ENCODE measurements around the gene NDUFC2.
"Not testable (repeated sequence)": the region's sequence is repeated elsewhere in the genome, so short reads cannot be mapped to it uniquely, and the experiment has no call there.

NDUFC2 gene

GRCh38 chr11:78056093-78056492 is 23.6 kb downstream of the NDUFC2 start:
- DNase-seq (ENCODE audit: low spot score) (no peak), FAIRE-seq (no peak)

GRCh38 chr11:78054971-78055370 is 24.7 kb downstream of the NDUFC2 start:
- DNase-seq (ENCODE audit: low spot score) (no peak), FAIRE-seq (no peak)

DNA sequence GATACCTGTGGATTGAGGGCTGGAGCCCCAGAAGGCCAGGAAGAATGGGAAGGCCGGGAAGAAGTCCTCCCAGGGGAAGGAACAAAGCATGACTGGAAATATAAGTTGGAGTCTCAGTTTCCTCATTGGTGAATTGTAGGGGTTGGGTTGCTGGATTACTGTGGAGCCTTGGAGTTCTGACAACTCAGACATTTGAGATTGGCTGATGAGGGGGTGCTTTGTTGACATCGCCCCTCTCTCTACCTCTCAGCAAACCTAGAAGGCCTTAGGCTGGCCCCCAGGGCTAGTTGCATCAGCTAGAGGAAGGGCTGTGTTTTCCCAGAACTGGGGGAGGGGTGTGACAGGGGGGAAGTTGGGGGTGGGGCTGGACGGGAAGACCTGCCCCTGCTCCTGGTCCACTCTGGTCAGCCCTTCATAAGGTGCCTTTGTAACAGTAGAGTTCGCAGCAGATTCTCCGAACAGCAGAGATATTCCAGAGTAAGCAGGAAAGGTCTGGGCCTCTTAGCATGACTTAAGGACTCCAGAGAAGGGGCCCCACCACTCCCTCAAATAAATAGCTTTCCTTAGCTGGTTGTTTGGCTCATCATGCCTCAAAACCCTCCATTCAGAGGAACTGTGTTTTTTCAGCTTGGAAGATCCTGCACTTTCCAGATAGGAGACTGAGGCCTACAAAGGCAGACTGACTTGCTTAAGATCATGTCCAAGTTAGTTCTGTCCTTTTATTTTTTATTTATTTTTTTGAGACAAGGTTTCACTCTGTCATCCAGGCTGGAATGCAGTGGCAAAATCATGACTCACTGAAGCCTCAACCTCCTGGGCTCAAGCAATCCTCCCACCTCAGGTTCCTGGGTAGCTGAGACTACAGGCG is 28.5 kb downstream of the NDUFC2 start:
- peak; percentile 81 for FAIRE-seq
- DNase-seq (ENCODE audit: low spot score), result peak; percentile 75

- FAIRE-seq (no peak), DNase-seq (ENCODE audit: low spot score) (no peak)
These were observed 30.3 kb downstream of the NDUFC2 start for GRCh38 chr11:78049348-78049747.

- DNase-seq (ENCODE audit: low spot score), result no peak
- FAIRE-seq, result no peak
These were observed 31.1 kb downstream of the NDUFC2 start for GRCh38 chr11:78048561-78048960.

- no peak for FAIRE-seq
- no peak for DNase-seq (ENCODE audit: low spot score)
These were observed 33.2 kb downstream of the NDUFC2 start for GRCh38 chr11:78046486-78046854.

DNA sequence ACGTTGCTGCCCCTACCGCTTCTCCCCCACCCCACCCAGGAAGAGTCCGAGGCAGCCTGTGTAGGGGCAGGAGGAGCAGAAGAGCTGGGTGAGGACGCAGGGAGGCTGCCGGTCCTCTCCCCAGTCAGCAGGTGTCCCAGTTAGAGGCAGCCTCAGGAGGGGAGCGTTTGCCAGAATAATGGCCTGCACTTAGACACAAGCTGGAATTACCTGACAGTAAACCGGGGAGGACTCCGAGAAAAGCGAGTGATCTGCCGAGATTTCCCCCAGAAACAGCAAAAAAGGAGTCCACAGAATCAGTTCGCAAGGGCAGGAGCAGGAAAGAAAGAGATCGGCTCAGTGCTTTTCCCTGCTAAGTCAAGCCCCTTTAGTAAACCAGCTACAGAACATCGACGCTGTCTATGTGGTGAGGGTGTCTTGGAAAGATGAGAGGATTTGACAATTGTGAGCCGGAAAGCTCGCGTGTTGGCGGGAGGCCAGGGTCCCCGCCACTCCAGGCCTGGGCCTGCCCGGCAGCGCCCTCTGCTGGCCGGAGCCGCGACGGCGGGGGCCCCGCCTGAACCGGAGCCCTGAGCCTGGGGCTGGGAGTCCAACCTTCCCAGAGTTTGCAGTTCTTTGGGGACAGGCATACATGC is 33.7 kb downstream of the NDUFC2 start:
- FAIRE-seq (no peak), DNase-seq (ENCODE audit: low spot score) (peak; percentile 20)

DNA sequence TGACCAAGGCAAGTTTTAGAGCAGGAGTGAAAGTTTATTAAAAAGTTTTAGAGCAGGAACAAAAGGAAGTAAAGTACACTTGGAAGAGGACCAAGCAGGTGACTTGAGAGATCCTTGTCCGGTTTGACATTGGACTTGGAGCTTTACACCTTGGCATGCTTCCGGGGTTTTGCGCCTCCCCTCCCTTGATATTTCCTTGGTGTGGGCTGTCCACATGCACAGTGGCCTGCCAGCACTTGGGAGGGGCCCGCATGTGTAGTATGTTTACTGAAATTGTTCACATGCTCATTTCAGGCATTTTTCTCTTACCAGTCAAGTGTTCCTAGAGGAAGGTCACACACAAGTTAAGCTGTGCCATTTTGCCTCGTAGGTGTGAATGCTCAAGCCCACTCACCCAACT is 35.0 kb downstream of the NDUFC2 start:
- DNase-seq (ENCODE audit: low spot score) (no peak), FAIRE-seq (no peak)

- peak; percentile 43 for DNase-seq (ENCODE audit: low spot score)
- FAIRE-seq, result no peak
These were observed 37.7 kb downstream of the NDUFC2 start for GRCh38 chr11:78041843-78042440.

- FAIRE-seq; DNase-seq (ENCODE audit: low spot score): not testable (repeated sequence)
These were observed 38.3 kb downstream of the NDUFC2 start for GRCh38 chr11:78041380-78041719.

- DNase-seq (ENCODE audit: low spot score) (peak; percentile 24), FAIRE-seq (no peak)
These were observed 38.8 kb downstream of the NDUFC2 start for GRCh38 chr11:78040691-78041379.

DNA sequence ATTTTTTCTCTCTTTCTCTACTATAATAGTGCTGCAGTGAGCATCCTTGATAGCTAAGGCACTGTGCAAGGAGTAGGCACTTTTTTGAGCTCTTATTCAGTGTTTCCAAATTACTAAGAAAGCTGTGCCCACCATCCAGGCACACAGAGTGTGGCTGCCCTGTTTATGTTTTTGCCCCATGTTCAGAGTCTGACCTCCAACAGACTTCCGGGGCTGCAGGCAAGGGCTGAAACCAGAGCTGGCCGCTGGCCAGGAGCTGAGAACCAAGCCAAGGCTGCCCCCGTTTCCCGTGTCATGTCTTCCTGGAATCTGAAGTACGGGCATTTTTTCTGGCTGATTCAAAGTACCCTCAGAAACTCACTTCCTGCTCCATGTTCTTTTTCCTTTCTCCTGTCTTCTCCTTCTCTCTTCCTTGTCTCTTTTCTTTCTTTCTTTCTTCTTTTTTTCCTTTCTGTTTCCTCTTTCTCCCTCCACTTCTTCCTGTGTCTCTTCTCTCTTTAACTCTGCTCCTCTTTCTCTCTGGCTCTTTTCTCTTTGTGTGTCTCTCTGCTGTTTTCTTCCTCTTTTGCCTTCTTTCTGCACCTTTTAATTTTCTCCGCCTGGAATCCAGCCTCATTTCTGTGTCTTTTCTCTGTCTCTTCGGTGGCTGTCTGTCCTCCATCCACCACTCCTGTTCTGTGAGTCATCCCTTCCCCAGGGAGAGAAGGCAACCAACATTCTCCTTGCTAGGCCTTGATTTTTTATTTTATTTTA is 39.6 kb downstream of the NDUFC2 start:
- DNase-seq (ENCODE audit: low spot score), result peak; percentile 79
- peak; percentile 65 for FAIRE-seq

DNA sequence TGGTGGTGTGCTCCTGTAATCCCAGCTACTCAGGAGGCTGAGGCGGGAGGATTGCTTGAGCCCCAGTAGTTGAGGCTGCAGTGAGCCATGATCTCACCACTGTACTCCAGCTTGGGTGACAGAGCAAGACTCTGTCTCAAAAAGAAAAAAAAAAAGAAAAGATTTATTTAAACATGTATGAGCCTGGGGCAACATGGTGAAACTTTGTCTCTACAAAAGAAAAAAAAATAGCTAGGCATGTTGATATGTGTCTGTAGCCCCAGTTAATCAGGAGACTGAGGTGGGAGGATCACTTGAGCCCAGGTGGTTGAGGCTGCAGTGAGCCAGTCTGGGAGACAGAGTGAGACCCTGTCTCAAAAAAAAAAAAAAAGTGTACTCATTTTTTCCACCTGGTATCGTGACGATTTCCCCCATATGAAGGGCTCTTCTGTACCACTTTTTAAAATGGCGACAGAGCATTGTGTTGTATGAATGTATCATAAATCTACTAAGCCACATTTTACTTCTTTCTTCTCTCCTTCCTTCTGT is 40.2 kb downstream of the NDUFC2 start:
- DNase-seq (ENCODE audit: low spot score), result no peak
- FAIRE-seq, result no peak

DNA sequence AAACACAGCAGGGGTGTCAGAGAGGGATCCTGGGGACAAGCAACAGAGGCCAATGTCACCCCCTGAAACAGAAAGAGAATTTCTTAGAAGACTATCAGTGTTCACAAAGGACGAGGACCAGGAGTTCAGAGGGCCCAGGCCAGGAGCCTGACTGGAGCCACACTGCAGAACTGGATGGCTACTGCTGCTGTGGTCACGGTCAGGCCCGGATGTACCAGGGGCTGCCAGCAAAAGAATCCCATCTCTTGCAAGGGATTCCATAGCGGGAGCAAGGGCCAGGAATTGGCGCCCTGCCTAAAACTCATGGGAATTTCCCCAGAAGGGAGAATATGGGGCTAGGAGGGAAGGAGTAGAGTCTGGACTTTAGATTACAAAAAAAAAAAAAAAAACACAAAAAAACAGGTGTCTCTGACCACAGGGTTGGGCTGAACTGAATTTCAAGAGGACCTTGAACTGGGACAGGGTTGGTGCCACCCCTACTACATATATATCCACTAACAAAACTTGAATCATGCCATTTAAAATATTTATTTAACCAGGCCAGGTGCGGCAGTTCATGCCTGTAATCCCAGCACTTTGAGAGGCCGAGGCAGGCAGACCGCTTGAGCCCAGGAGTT is 40.9 kb downstream of the NDUFC2 start:
- no peak for DNase-seq (ENCODE audit: low spot score)
- no peak for FAIRE-seq

DNA sequence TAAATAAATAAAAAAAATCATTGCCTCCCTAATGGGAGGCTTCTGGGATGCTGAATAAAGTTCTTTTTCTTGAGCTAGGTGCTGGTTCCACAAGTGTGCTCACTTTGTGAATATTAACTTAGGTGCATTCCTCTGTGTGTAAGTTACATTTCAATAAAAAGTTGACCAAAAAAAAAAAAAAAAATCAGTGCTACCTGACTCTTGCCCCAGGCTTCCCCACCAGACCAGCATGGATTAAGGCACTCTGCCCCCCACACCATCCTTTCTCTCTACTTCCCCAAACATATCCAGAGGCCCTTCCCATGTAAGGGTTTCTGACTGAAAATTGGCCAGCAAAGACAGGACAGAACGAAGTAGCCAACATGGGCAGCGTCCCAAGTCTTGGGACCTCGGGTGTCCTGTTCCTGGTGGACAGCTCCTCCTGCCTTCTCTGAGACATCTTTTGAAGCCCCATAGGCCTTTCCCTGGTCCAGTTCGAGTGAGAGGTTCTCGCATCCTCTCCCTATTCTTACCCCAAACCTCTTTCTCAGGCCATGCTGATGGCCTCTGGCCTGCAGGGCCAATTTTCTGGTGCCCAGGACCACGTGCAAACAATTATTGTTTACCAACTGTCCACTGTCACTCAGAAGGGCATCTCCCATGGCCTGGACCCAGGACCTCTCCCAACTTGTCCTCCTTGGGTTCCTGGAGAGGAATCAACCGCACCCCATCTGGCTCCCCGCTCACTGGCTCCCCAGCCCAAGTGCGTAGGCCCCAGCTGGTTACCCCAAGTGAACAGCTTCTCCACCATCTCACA is 41.6 kb downstream of the NDUFC2 start:
- DNase-seq (ENCODE audit: low spot score) (no peak), FAIRE-seq (no peak)

GRCh38 chr11:78037056-78037455 is 42.6 kb downstream of the NDUFC2 start:
- DNase-seq (ENCODE audit: low spot score), result no peak
- no peak for FAIRE-seq

GRCh38 chr11:78036313-78036712 is 43.3 kb downstream of the NDUFC2 start:
- FAIRE-seq (no peak), DNase-seq (ENCODE audit: low spot score) (no peak)

- no peak for DNase-seq (ENCODE audit: low spot score)
- FAIRE-seq, result no peak
These were observed 45.0 kb downstream of the NDUFC2 start for GRCh38 chr11:78034623-78035022.

DNA sequence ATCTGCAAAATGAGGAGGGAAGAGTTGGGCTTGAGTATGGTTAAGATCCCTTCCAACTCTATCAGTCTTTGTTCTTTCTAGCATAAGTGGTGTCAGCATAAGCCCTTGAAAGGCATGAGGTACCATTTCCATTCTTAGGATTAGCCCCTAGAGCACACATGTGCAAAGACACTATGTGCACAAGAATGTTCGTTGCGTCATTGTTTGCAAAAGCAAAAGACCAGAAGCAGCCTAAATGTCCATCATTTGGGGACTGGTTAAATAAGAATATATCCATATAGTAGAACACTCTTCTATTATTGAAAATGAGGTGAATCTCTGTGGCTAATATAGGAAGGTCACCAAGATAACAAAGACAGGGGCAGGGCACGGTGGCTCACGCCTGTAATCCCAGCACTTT is 46.6 kb downstream of the NDUFC2 start:
- FAIRE-seq, result no peak
- DNase-seq (ENCODE audit: low spot score), result no peak

GRCh38 chr11:78032090-78032489 is 47.6 kb downstream of the NDUFC2 start:
- FAIRE-seq (no peak), DNase-seq (ENCODE audit: low spot score) (no peak)

All from RCC 7860 (cell line).